OCI-LY1 (cell line): Measurements from ENCODE around the gene TANGO6.
"Not testable (repeated sequence)": the region's sequence is repeated elsewhere in the genome, so short reads cannot be mapped to it uniquely, and the experiment has no call there.

ENCODE experiments used
- H2AFZ ChIP-seq: fragments of 200-600 bp; sonication (generic), shearing (Covaris generic); 2 replicates; pipeline ENCODE4 v1.6.0; 2014; ENCODE audit warnings: antibody characterized with exemption, mild to moderate bottlenecking, low read length
- H3F3A ChIP-seq: fragments of 200-600 bp; sonication (generic), shearing (Covaris generic); 2 replicates; pipeline ENCODE4 v1.6.0; 2014; ENCODE audit warnings: mild to moderate bottlenecking, antibody characterized with exemption, low read length, moderate library complexity; ENCODE audit not compliant: insufficient read depth
- H3K27ac ChIP-seq: fragments of 200-600 bp; sonication (generic); 2 replicates; pipeline ENCODE4 v1.5.1; 2014; ENCODE audit warnings: low read length, mixed run types, mild to moderate bottlenecking, low read depth; ENCODE audit not compliant: poor library complexity, severe bottlenecking
- H3K27me3 ChIP-seq: fragments of 200-600 bp; sonication (generic); 2 replicates; pipeline ENCODE4 v1.6.0; 2014; ENCODE audit warnings: antibody characterized with exemption, mild to moderate bottlenecking, low read length, moderate library complexity; ENCODE audit not compliant: insufficient read depth
- H3K36me3 ChIP-seq: fragments of 200-600 bp; sonication (generic); 2 replicates; pipeline ENCODE4 v1.6.1; 2014; ENCODE audit warnings: mild to moderate bottlenecking, antibody characterized with exemption, low read length, moderate library complexity, mixed read lengths; ENCODE audit not compliant: insufficient read depth
- H3K4me1 ChIP-seq: fragments of 200-600 bp; sonication (generic); 2 replicates; pipeline ENCODE4 v1.5.1; 2014; ENCODE audit warnings: mild to moderate bottlenecking, low read length, moderate library complexity; ENCODE audit not compliant: insufficient read depth, severe bottlenecking
- H3K4me2 ChIP-seq: fragments of 200-600 bp; sonication (generic), shearing (Covaris generic); 2 replicates; pipeline ENCODE4 v1.6.1; 2014; ENCODE audit warnings: low read length
- H3K4me3 ChIP-seq: fragments of 200-600 bp; sonication (generic); 2 replicates; pipeline ENCODE4 v1.5.1; 2014; ENCODE audit warnings: low read length, low read depth, mild to moderate bottlenecking, mixed read lengths; ENCODE audit not compliant: poor library complexity, severe bottlenecking
- H3K79me2 ChIP-seq: fragments of 200-600 bp; shearing (Covaris generic); 2 replicates; pipeline ENCODE4 v1.6.1; 2016; ENCODE audit warnings: mixed run types, low read length, mixed read lengths; ENCODE audit not compliant: insufficient read depth
- H3K9ac ChIP-seq: fragments of 200-600 bp; sonication (generic), shearing (Covaris generic); 2 replicates; pipeline ENCODE4 v1.6.1; 2014; ENCODE audit warnings: mild to moderate bottlenecking, low read length, mixed read lengths
- H3K9me2 ChIP-seq: fragments of 200-600 bp; sonication (generic), shearing (Covaris generic); 2 replicates; pipeline ENCODE4 v1.6.1; 2014; ENCODE audit warnings: low read depth, mild to moderate bottlenecking, low read length, mixed read lengths
- H3K9me3 ChIP-seq: fragments of 200-600 bp; shearing (Covaris generic); 2 replicates; pipeline ENCODE4 v1.6.1; 2014; ENCODE audit warnings: low read length, mixed read lengths
- H4K20me1 ChIP-seq: fragments of 200-600 bp; sonication (generic), shearing (Covaris generic); 2 replicates; pipeline ENCODE4 v1.6.0; 2016; ENCODE audit warnings: mild to moderate bottlenecking, low read length; ENCODE audit not compliant: insufficient read depth
- EZH2 ChIP-seq: fragments of 200-600 bp; sonication (generic), shearing (Covaris generic); IDR thresholded peaks from 2 replicates; pipeline ENCODE4 v1.8.0; 2017; ENCODE audit warnings: borderline replicate concordance, mixed run types, mild to moderate bottlenecking, antibody characterized with exemption, low read length, moderate library complexity, mixed read lengths
- TF ChIP-seq, protein P1 (sequence below): fragments of 200-600 bp; sonication (generic), shearing (Covaris generic); IDR thresholded peaks from 2 replicates; pipeline ENCODE4 v1.5.1; 2017; ENCODE audit warnings: mild to moderate bottlenecking, antibody characterized with exemption, low read length, moderate library complexity, mixed read lengths

Gene TANGO6

DNA sequence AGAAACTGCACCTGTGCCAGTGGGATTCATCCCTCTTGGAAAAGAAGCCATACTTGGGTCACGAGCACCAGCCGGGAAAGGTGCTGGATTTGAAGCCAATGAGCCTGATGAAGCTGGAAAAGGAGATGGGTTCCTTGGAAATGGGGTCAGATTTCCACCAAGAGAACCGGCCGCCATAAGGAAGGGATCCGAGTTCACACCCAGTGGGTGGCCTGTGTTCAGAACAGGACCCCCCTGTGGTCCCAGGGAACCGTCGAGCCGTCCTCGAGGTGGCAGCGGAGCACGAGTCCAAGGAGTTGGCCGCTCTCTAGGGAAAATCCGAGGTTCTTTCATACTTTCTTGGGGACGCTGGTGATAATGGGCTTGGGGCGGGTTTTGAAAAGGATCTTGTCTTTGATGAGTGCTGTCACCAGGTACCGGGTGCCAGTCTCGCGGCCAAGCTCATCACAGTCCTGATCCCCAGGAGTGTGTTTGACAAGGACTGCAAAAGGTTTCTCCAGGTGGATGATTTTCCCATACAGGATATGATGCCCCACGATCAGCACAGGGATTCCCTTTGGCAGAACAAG is 276.8 kb downstream of the TANGO6 start:
- Histone ChIP-seq H3K79me2 (0 out of 2 replicates have a peak, but pooled peaks cover 2% of the 10 kb centered on the region), H4K20me1 (no peaks in the 10 kb centered on the region), H3K9me3 (no peaks in the 10 kb centered on the region), H3K36me3 (peaks cover 54% of the 10 kb centered on the region), H3K4me2 (no peak overlapping the region), H3K27me3 (no peaks in the 10 kb centered on the region), H3K9ac (no peak overlapping the region), H3K27ac (no peak overlapping the region), H2AFZ (no peak overlapping the region), H3F3A (no peaks in the 10 kb centered on the region), H3K9me2 (no peaks in the 10 kb centered on the region), H3K4me1 (no peaks in the 10 kb centered on the region), H3K4me3 (no peak overlapping the region)
- no peak for TF ChIP-seq EZH2
- TF ChIP-seq, protein P1, sequence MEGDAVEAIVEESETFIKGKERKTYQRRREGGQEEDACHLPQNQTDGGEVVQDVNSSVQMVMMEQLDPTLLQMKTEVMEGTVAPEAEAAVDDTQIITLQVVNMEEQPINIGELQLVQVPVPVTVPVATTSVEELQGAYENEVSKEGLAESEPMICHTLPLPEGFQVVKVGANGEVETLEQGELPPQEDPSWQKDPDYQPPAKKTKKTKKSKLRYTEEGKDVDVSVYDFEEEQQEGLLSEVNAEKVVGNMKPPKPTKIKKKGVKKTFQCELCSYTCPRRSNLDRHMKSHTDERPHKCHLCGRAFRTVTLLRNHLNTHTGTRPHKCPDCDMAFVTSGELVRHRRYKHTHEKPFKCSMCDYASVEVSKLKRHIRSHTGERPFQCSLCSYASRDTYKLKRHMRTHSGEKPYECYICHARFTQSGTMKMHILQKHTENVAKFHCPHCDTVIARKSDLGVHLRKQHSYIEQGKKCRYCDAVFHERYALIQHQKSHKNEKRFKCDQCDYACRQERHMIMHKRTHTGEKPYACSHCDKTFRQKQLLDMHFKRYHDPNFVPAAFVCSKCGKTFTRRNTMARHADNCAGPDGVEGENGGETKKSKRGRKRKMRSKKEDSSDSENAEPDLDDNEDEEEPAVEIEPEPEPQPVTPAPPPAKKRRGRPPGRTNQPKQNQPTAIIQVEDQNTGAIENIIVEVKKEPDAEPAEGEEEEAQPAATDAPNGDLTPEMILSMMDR: no peak

DNA sequence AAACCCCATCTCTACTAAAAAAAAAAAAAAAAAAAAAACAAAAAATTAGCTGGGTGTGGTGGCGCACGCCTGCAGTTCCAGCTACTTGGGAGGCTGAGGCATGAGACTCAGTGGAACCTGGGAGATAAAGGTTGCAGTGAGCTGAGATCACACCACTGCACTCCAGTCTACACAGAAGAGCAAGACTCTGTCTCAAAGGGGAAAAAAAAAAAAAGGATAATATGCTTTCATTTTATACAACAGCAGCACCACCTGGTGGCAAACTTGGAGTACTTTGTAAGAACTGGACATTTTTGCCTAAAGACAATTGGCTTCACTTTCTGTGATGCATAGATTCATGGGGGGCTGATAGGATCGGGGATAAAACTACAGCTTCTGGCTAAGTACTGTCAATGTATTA is 280.6 kb downstream of the TANGO6 start:
- Histone ChIP-seq H3K27me3 (no peaks in the 10 kb centered on the region), H2AFZ (no peak overlapping the region), H3K36me3 (peaks cover 38% of the 10 kb centered on the region), H3K79me2 (peaks cover 13% of the 10 kb centered on the region; the same call in 1 of the 2 replicates), H4K20me1 (no peaks in the 10 kb centered on the region), H3F3A (peaks cover 7% of the 10 kb centered on the region; the same call in 1 of the 2 replicates), H3K4me3 (no peak overlapping the region), H3K9ac (no peak overlapping the region), H3K9me3 (no peaks in the 10 kb centered on the region), H3K27ac (no peak overlapping the region), H3K9me2 (no peaks in the 10 kb centered on the region), H3K4me1 (no peaks in the 10 kb centered on the region), H3K4me2 (no peak overlapping the region)
- no peak for TF ChIP-seq EZH2
- TF ChIP-seq, protein P1: peak; percentile 77

DNA sequence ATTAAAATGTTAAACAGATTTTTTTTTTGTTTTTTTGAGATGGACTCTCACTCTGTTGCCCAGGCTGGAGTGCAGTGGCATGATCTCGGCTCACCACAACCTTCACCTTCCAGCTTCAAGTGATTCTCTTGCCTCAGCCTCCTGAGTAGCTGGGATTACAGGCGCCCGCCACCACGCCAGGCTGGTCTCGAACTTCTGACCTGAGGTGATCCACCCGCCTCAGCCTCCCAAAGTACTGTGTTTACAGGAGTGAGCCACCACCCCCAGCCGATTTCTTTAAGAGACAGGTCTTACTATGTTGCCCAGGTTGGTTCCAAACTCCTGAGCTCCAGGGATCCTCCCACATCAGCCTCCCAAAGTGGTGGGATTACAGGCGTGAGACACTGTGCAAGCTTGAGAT is 281.1 kb downstream of the TANGO6 start:
- not testable (repeated sequence) for H3K27me3 ChIP-seq, H3K4me1 ChIP-seq, H4K20me1 ChIP-seq, H3K9me2 ChIP-seq, H3K9me3 ChIP-seq, H2AFZ ChIP-seq, H3K4me2 ChIP-seq, H3K27ac ChIP-seq, H3K9ac ChIP-seq, H3K4me3 ChIP-seq, H3F3A ChIP-seq
- peaks cover 15% of the 10 kb centered on the region for H3K79me2 ChIP-seq
- H3K36me3 ChIP-seq: peaks cover 33% of the 10 kb centered on the region

DNA sequence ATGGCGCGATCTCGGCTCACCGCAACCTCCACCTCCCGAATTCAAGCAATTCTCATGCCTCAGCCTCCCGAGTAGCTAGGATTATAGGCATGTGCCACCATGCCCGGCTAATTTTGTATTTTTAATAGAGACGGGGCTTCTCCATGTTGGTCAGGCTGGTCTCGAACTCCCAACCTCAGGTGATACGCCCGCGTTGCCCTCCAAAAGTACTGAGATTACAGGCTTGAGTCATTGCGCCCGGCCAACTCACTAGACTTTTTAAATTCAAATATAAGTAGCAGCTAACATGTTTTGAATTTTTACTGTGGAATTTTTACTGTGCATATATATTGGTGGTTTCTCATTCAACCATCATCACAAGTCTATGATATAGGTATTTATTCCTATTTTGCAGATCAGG is 281.6 kb downstream of the TANGO6 start:
- Histone ChIP-seq H3K36me3 (peaks cover 28% of the 10 kb centered on the region), H3K79me2 (peaks cover 20% of the 10 kb centered on the region)
- H3F3A ChIP-seq, H3K9me2 ChIP-seq, H3K9ac ChIP-seq, H2AFZ ChIP-seq, H3K27ac ChIP-seq, H3K27me3 ChIP-seq, H3K9me3 ChIP-seq, H3K4me3 ChIP-seq, H3K4me1 ChIP-seq, H3K4me2 ChIP-seq, H4K20me1 ChIP-seq: not testable (repeated sequence)
